Heart right ventricle (tissue), 16 donors: ENCODE data around the gene HIVEP2. TPM values are rescaled to one million over a fixed set of nuclear protein-coding genes. Genes with fewer than 3 reads are reported as not detected.

Source experiments
- ATAC-seq, 8 donors: fragments of 200-7000 bp; cut with Tn5 transposase; one replicate each; pipeline ENCODE4 v1.9.1; 2020; ENCODE audit warnings: mild to moderate bottlenecking in 8 of 8, moderate library complexity in 8 of 8, moderate number of reproducible peaks in 1 of 8
- DNase-seq, 2 donors: peaks; one replicate each; pipeline ENCODE4 v3.0.0-alpha.2; 2020
- H3K27ac ChIP-seq, 10 donors: fragments of 200-600 bp; sonication (generic) in 2 of 10; one replicate each; pipeline versions ENCODE4 v1.5.0 to v1.8.0; 2020 to 2022; ENCODE audit warnings: mild to moderate bottlenecking in 3 of 10
- H3K27me3 ChIP-seq, 7 donors: fragments of 200-600 bp; one replicate each; pipeline ENCODE4 v1.8.0; 2021 to 2022; ENCODE audit warnings: mild to moderate bottlenecking in 2 of 7
- H3K36me3 ChIP-seq, 9 donors: fragments of 200-600 bp; sonication (generic) in 1 of 9; one replicate each; pipeline versions ENCODE4 v1.5.0 to v1.8.0; 2020 to 2022; ENCODE audit warnings: mild to moderate bottlenecking in 2 of 9
- H3K4me1 ChIP-seq, 9 donors: fragments of 200-600 bp; sonication (generic) in 1 of 9; one replicate each; pipeline versions ENCODE4 v1.5.0 to v1.8.0; 2020 to 2022; ENCODE audit warnings: mild to moderate bottlenecking in 4 of 9
- H3K4me3 ChIP-seq, 10 donors: fragments of 200-600 bp; sonication (generic) in 2 of 10; one replicate each; pipeline versions ENCODE4 v1.5.0 to v1.8.0; 2020 to 2022; ENCODE audit warnings: mild to moderate bottlenecking in 7 of 10, moderate library complexity in 2 of 10
- H3K9me3 ChIP-seq, 11 donors: fragments of 200-600 bp in 10 of 11; sonication (generic) in 2 of 11; one replicate each; pipeline versions ENCODE4 v1.5.0 to v1.8.0; 2013 to 2022; ENCODE audit warnings: mild to moderate bottlenecking in 2 of 11, control low read depth in 1 of 11, moderate library complexity in 1 of 11
- CTCF ChIP-seq, 9 donors: fragments of 200-600 bp; sonication (generic) in 2 of 9; IDR thresholded peaks; one replicate each; pipeline versions ENCODE4 v1.5.0 to v1.8.0; 2021 to 2022; ENCODE audit warnings: antibody characterized with exemption in 9 of 9, mild to moderate bottlenecking in 5 of 9, moderate library complexity in 1 of 9
- WGBS, 2 donors: extraction: QIAGEN DNeasy Blood & Tissue Kit; methylation state at CpG; one replicate each; pipeline ENCODE4 v1.1.7; 2013; ENCODE audit warnings: inconsistent platforms in 1 of 2; 5-methylcytosine and 5-hydroxymethylcytosine counted together
- intact Hi-C, 10 donors: fragments of 100-400 bp; cut with DNase I; formaldehyde crosslinking; loops; one replicate each; pipeline versions ENCODE4 v1.11.1 to v1.14.2; 2022
- polyA plus RNA-seq, 2 donors: library from polyadenylated mRNA; stranded (reverse); fragments of 200-250 nt; gene quantifications; one replicate each; pipeline ENCODE4 v1.2.3, GENCODE V29; 2013
- total RNA-seq, 10 donors: library from RNA; stranded (reverse); fragmentation: NEBNext Ultra II Directional in 3 of 10; extraction: Animal tissue kit (Norgen Biotek cat#: 25700) in 3 of 10; gene quantifications; one replicate each; pipeline versions ENCODE4 v1.2.1 to v1.2.4, GENCODE V29; 2021 to 2023
- donor health status: Arrhythmogenic right ventricular cardiomyopathy.
- donor health status: ischemic (EF 13 %, LVEDD 7.1; RV severe dilation, severe dysfunction).
- donor health status: healthy with polysubstance abuse.
- donor health status: DM: no; HTN: yes; CAD: no.
- donor health status: DM: no; HTN: no; CAD: no.
- donor health status: ischemic (EF 25% LVEDD 6.9; RV normal size, moderate dysfunction).
- donor health status: ischemic (EF 25% LVEDD 5.7; RV mildly dilated, moderate dysfunction).
- donor health status: healthy.
- donor health status: DM: yes; HTN: yes; CAD: no.
- donor health status: Ischemic cardiomyopathy.
- donor health status: ischemic (EF 35%, LVEDD 5.7; RV mildly dilated, moderate dysfunction).
- donor health status: nonischemic (EF 11% LVEDD 7.7; RV severe dilation, severe dysfunction).
- donor health status: DM: yes; HTN: yes; CAD: no.
- donor health status: PGD.
- donor health status: ischemic (EF 29% LVEDD 5.4; RV normal size, mild dysfunction).
- donor health status: nonischemic (EF 23%, LVEDD 6.1; RV moderate dilation, normal function).

The HIVEP2 gene
- total and polyA plus RNA-seq, 12 donors, result 2.1 to 31.6 (median 21.2) TPM

- intact Hi-C loops, result no loop called here
- Histone ChIP-seq H3K9me3 (no peaks in the 10 kb centered on the region), H3K27ac (no peak overlapping the region), H3K36me3 (peaks cover 0 to 3% (median 0%) of the 10 kb centered on the region in 9 donors), H3K4me1 (peaks cover 0 to 50% (median 36%) of the 10 kb centered on the region in 9 donors), H3K27me3 (no peaks in the 10 kb centered on the region), H3K4me3 (no peak overlapping the region)
- no peak for DNase-seq
- peak in 1 of 8 donors; percentile 67 for ATAC-seq
- 72 to 79% methylated on average over 6 of the region's 6 CpGs for WGBS, 2 donors
- TF ChIP-seq CTCF (IDR thresholded peaks at IDR 0.05), result no peak
Observed at GRCh38 chr6:142830807-142831206, 114.2 kb downstream of the HIVEP2 start.

GRCh38 chr6:142830116-142830710, 114.8 kb downstream of the HIVEP2 start:
- H3K4me3 ChIP-seq, result no peak overlapping the region
- peaks cover 0 to 50% (median 31%) of the 10 kb centered on the region in 9 donors for H3K4me1 ChIP-seq
- H3K9me3 ChIP-seq, result no peaks in the 10 kb centered on the region
- no peak overlapping the region for H3K27ac ChIP-seq
- DNase-seq (no peak), ATAC-seq (no peak)
- no peaks in the 10 kb centered on the region for H3K27me3 ChIP-seq
- H3K36me3 ChIP-seq, result peaks cover 0 to 3% (median 0%) of the 10 kb centered on the region in 9 donors
- TF ChIP-seq CTCF (IDR thresholded peaks at IDR 0.05), result no peak
- 69 to 86% methylated on average over 5 of the region's 5 CpGs for WGBS, 2 donors
- intact Hi-C loops, result no loop called here

GRCh38 chr6:142829556-142829955, 115.4 kb downstream of the HIVEP2 start:
- TF ChIP-seq CTCF (IDR thresholded peaks at IDR 0.05), result no peak
- DNase-seq (no peak), ATAC-seq (no peak)
- Histone ChIP-seq H3K27ac (no peak overlapping the region), H3K4me3 (no peak overlapping the region), H3K9me3 (no peaks in the 10 kb centered on the region), H3K36me3 (no peaks in the 10 kb centered on the region), H3K4me1 (peaks cover 0 to 50% (median 36%) of the 10 kb centered on the region in 9 donors), H3K27me3 (no peaks in the 10 kb centered on the region)
- intact Hi-C loops, result loop anchor here in 2 of 10 donors (5.0 to 10.0 kb wide), 2 partner anchors 55 to 98 kb away; no protein-coding TSS in a partner anchor
- 97 to 98% methylated on average over 1 of the region's 1 CpG for WGBS, 2 donors

GRCh38 chr6:142827991-142828390, 117.0 kb downstream of the HIVEP2 start:
- intact Hi-C loops, result loop anchor here in 2 of 10 donors (5.0 to 10.0 kb wide), 2 partner anchors 57 to 99 kb away; no protein-coding TSS in a partner anchor
- Histone ChIP-seq H3K4me3 (no peak overlapping the region), H3K27me3 (no peaks in the 10 kb centered on the region), H3K9me3 (no peaks in the 10 kb centered on the region), H3K36me3 (no peaks in the 10 kb centered on the region), H3K4me1 (peaks cover 0 to 60% (median 43%) of the 10 kb centered on the region in 9 donors), H3K27ac (peak overlapping the region in 2 of 10 donors; percentile 3 to 6)
- no peak for TF ChIP-seq CTCF (IDR thresholded peaks at IDR 0.05)
- 95 to 96% methylated on average over 4 of the region's 4 CpGs for WGBS, 2 donors
- DNase-seq (no peak), ATAC-seq (no peak)
